GM08714 (cell line): ENCODE data around the gene PI16.

Source experiments
- H3K4me3 ChIP-seq: fragments of 200-500 bp; sonication (Bioruptor generic); 2 replicates; pipeline ENCODE4 v1.5.1; 2014; ENCODE audit warnings: mild to moderate bottlenecking, low read length, inconsistent platforms
- ZNF274 ChIP-seq: IDR thresholded peaks from 2 replicates; pipeline ENCODE4 v1.6.1; 2012; ENCODE audit warnings: mild to moderate bottlenecking, low read depth, low read length

Gene PI16

GRCh38 chr6:36959555-36960250, 5.2 kb downstream of the PI16 start:
- no peak for TF ChIP-seq ZNF274
- H3K4me3 ChIP-seq, result no peak overlapping the region

- no peak overlapping the region for H3K4me3 ChIP-seq
- TF ChIP-seq ZNF274, result no peak
These were observed 7.2 kb downstream of the PI16 start for GRCh38 chr6:36961441-36962435.

GRCh38 chr6:36962874-36963273, 8.3 kb downstream of the PI16 start:
- TF ChIP-seq ZNF274, result no peak
- no peak overlapping the region for H3K4me3 ChIP-seq

- H3K4me3 ChIP-seq, result no peak overlapping the region
- TF ChIP-seq ZNF274, result no peak
These were observed 9.1 kb downstream of the PI16 start for GRCh38 chr6:36963451-36964290.

- TF ChIP-seq ZNF274, result no peak
- H3K4me3 ChIP-seq, result no peak overlapping the region
These were observed 9.8 kb downstream of the PI16 start for GRCh38 chr6:36964349-36964748.

- H3K4me3 ChIP-seq, result no peak overlapping the region
- TF ChIP-seq ZNF274, result no peak
These were observed 10.4 kb downstream of the PI16 start for GRCh38 chr6:36964908-36965307.

GRCh38 chr6:36967301-36967700, 12.8 kb downstream of the PI16 start:
- no peak overlapping the region for H3K4me3 ChIP-seq
- TF ChIP-seq ZNF274, result no peak

- no peak for TF ChIP-seq ZNF274
These were observed 13.2 kb downstream of the PI16 start for GRCh38 chr6:36967757-36968156.

GRCh38 chr6:36968266-36968977, 13.9 kb downstream of the PI16 start:
- no peak overlapping the region for H3K4me3 ChIP-seq
- TF ChIP-seq ZNF274, result no peak

More at GRCh38 chr6:36967757-36968156, 13.2 kb downstream of the PI16 start:
- no peak overlapping the region for H3K4me3 ChIP-seq

GRCh38 chr6:36969240-36969691, 14.7 kb downstream of the PI16 start:
- no peak for TF ChIP-seq ZNF274
- H3K4me3 ChIP-seq, result no peak overlapping the region

GRCh38 chr6:36969988-36970891, 15.7 kb downstream of the PI16 start:
- H3K4me3 ChIP-seq, result no peak overlapping the region
- no peak for TF ChIP-seq ZNF274
